Osteocyte (in vitro differentiated cells): ENCODE data around the gene CBR4. TPM values are rescaled to one million over a fixed set of nuclear protein-coding genes. Genes with fewer than 3 reads are reported as not detected.
A peak's percentile ranks its signal among the peaks of the same experiment; 100 is the strongest.
"Not testable (repeated sequence)": the region's sequence is repeated elsewhere in the genome, so short reads cannot be mapped to it uniquely, and the experiment has no call there.

Experiments used
- DNase-seq: peaks from one replicate; pipeline ENCODE4 v3.0.0; 2021; ENCODE audit warnings: mixed read lengths; ENCODE audit not compliant: unreplicated experiment; ENCODE audit errors: extremely low spot score
- H3K27ac Mint-ChIP-seq: one replicate; pipeline ENCODE4 v1.8.0; 2021; ENCODE audit warnings: mild to moderate bottlenecking, mixed read lengths; ENCODE audit not compliant: unreplicated experiment
- H3K27me3 Mint-ChIP-seq: one replicate; pipeline ENCODE4 v1.8.0; 2021; ENCODE audit warnings: mixed read lengths; ENCODE audit not compliant: unreplicated experiment
- H3K36me3 Mint-ChIP-seq: one replicate; pipeline ENCODE4 v1.8.0; 2021; ENCODE audit warnings: mixed read lengths; ENCODE audit not compliant: unreplicated experiment
- H3K4me1 Mint-ChIP-seq: one replicate; pipeline ENCODE4 v1.8.0; 2021; ENCODE audit warnings: mixed read lengths; ENCODE audit not compliant: unreplicated experiment
- H3K4me3 Mint-ChIP-seq: one replicate; pipeline ENCODE4 v1.8.0; 2021; ENCODE audit warnings: mild to moderate bottlenecking, moderate library complexity, mixed read lengths; ENCODE audit not compliant: unreplicated experiment
- H3K9me3 Mint-ChIP-seq: one replicate; pipeline ENCODE4 v1.8.0; 2021; ENCODE audit warnings: mixed read lengths; ENCODE audit not compliant: unreplicated experiment
- total RNA-seq: library from RNA; stranded (reverse); gene quantifications from 2 replicates; pipeline ENCODE4 v1.2.1, GENCODE V29; 2021
- TF ChIP-seq, protein P1 (sequence below): fragments of 200-600 bp; sonication (generic); IDR thresholded peaks from 2 replicates; pipeline ENCODE4 v1.5.0; 2021; ENCODE audit warnings: antibody characterized with exemption, mild to moderate bottlenecking, moderate library complexity

The CBR4 gene
- total RNA-seq, 1 donor from 2014 or later: 20.8 TPM

DNA sequence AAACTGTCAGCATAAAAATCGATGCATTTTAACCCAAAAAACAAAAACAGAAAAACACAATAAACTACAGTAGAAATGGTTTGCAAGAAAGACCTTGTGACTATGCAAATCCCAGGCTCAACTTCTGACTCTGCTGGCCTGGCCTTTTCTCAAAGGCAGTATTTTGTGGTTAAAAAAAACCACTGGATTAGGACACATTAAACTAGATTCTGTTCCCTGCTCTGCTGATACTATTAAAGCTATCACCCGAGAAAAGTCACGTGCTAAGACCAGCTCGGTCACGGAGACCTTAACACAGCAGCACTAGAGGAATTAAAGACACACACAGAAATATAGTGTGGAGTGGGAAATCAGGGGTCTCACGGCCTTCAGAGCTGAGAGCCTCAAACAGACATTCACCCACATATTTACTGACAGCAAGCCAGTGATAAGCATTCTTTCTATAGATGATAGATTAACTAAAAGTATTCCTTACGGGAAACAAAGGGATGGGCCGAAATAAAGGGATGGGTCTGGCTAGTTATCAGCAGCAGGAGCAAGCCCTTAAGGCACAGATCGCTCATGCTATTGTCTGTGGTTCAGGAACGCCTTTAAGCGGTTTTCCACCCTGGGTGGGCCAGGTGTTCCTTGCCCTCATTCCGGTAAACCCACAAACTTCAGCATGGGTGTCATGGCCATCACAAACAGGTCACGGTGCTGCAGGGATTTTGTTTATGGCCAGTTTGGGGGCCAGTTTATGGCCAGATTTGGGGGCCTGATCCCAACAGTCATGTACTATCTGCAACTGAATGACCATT lies 16.1 kb downstream of the CBR4 start:
- Mint-ChIP-seq H3K4me1 (peaks cover 3% of the 10 kb centered on the region), H3K27me3 (no peaks in the 10 kb centered on the region), H3K9me3 (no peaks in the 10 kb centered on the region), H3K27ac (peak overlapping the region; percentile 45), H3K36me3 (peaks cover 17% of the 10 kb centered on the region), H3K4me3 (no peak overlapping the region)
- TF ChIP-seq, protein P1, sequence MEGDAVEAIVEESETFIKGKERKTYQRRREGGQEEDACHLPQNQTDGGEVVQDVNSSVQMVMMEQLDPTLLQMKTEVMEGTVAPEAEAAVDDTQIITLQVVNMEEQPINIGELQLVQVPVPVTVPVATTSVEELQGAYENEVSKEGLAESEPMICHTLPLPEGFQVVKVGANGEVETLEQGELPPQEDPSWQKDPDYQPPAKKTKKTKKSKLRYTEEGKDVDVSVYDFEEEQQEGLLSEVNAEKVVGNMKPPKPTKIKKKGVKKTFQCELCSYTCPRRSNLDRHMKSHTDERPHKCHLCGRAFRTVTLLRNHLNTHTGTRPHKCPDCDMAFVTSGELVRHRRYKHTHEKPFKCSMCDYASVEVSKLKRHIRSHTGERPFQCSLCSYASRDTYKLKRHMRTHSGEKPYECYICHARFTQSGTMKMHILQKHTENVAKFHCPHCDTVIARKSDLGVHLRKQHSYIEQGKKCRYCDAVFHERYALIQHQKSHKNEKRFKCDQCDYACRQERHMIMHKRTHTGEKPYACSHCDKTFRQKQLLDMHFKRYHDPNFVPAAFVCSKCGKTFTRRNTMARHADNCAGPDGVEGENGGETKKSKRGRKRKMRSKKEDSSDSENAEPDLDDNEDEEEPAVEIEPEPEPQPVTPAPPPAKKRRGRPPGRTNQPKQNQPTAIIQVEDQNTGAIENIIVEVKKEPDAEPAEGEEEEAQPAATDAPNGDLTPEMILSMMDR: no peak
- DNase-seq: no peak

DNA sequence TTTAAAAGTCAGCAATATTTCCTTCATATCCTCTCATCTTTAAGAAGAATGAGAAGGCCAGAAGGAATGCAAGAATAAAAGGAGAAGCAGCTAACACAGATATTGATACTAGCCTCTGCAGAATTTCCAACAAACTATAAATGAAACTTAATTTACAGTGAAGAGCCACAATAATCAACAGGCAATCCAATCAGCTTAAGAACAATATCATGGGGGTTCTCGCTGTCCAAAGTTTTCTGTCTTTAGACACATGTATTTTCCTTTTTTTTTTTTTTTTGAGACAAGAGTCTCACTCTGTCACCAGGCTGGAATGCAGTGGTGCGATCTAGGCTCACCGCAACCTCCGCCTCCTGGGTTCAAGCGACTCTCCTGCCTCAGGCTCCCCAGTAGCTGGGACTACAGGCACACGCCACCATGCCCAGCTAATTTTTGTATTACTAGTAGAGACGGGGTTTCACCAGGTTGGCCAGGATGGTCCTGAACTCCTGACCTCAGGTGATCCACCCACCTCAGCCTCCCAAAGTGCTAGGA lies 17.0 kb downstream of the CBR4 start:
- not testable (repeated sequence) for H3K27me3 Mint-ChIP-seq, DNase-seq, H3K4me3 Mint-ChIP-seq, H3K9me3 Mint-ChIP-seq, H3K4me1 Mint-ChIP-seq
- Mint-ChIP-seq H3K36me3 (peaks cover 16% of the 10 kb centered on the region), H3K27ac (peak overlapping the region; percentile 45)

DNA sequence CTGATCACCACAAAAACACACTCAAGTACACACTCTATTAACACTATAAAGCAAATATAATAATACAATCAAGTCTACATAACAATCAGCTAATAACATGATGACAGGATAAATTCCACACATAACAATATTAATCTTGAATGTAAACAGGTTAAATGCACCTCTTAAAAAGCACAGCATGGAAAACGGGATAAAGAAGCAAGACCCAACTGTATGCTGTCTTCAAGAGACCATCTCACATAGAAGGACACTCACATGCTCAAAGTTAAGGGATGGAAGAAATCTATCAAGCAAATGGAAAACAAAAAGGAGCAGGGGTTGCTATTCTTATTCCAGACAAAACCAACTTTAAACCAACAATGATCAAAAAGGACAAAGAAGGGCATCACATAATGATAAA lies 28.1 kb downstream of the CBR4 start:
- no peak overlapping the region for H3K4me3 Mint-ChIP-seq
- H3K36me3 Mint-ChIP-seq: peaks cover 55% of the 10 kb centered on the region
- H3K27me3 Mint-ChIP-seq: no peaks in the 10 kb centered on the region
- TF ChIP-seq, protein P1: no peak
- H3K4me1 Mint-ChIP-seq: no peaks in the 10 kb centered on the region
- H3K27ac Mint-ChIP-seq: no peak overlapping the region
- no peak for DNase-seq
- H3K9me3 Mint-ChIP-seq: peaks cover 28% of the 10 kb centered on the region

DNA sequence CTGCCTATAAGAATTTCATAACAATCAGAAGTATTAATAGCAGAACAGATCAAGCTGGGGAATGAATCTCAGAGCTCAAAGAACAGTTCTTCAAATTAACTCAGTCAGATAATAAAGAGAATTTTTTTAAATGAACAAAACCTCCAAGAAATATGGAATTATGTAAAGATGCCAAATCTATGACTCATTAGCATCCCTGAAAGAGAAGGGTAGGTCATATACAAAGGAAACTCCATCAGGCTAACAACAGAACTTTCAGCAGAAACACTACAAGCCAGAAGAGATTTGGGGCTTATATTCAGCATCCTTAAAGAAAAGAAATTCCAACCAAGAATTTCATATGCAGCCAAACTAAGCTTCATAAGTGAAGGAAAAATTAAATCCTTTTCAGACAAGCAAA lies 28.6 kb downstream of the CBR4 start:
- Mint-ChIP-seq H3K9me3 (peaks cover 28% of the 10 kb centered on the region), H3K4me3 (no peak overlapping the region), H3K36me3 (peaks cover 53% of the 10 kb centered on the region), H3K27me3 (no peaks in the 10 kb centered on the region), H3K27ac (no peak overlapping the region), H3K4me1 (no peaks in the 10 kb centered on the region)
- DNase-seq: no peak
- TF ChIP-seq, protein P1: no peak

DNA sequence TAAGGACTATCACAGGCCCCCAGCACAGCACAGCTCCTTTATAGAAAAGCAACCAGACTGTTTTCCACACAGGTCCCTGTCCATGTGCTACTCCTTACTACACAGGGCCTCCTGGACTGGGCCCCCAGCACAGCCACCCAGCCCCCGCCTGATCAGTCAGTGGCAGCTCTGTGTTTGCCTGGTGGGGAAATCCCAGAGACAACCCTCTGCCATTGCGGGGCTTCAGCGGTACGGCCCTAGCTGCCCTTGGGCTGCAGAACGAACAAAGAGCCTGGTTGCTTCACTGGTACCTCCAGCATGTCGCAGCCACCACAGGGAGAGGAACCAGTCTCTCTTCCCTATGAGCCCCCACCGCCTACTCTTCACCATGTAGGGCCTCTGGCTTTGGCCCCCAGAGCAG lies 30.7 kb downstream of the CBR4 start:
- Mint-ChIP-seq H3K4me1 (no peaks in the 10 kb centered on the region), H3K4me3 (no peak overlapping the region), H3K9me3 (peaks cover 30% of the 10 kb centered on the region), H3K27me3 (no peaks in the 10 kb centered on the region), H3K36me3 (peaks cover 48% of the 10 kb centered on the region), H3K27ac (no peak overlapping the region)
- no peak for DNase-seq
- TF ChIP-seq, protein P1: no peak
